NCI-H2081 (cell line): Measurements from ENCODE around the gene ODAM.
"Not testable (repeated sequence)": the region's sequence is repeated elsewhere in the genome, so short reads cannot be mapped to it uniquely, and the experiment has no call there.

ENCODE experiments used
- DNase-seq, 2 experiments: peaks; one replicate each; lab custom pipeline; 2025; lab: John Stamatoyannopoulos, UW

Gene ODAM

DNA sequence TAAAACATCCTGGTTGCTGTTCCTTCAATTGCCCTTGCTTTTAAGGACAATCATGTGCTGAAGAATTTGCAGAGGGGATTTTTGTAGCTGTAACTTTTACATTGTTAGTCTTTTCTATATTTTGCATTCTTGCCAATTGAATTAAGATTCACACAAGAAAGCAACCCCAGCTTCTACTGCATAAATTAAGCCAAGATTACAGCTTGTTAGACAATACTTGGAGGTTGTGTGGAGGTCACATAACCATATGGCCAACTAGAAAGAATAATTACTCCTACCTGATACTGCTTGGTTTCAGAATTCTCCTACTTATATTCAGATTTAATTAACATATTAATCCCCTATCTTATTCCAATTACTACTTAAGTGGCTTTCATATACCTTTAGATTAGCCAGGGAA, 26.3 kb downstream of the ODAM start:
- not testable (repeated sequence) for DNase-seq

DNA sequence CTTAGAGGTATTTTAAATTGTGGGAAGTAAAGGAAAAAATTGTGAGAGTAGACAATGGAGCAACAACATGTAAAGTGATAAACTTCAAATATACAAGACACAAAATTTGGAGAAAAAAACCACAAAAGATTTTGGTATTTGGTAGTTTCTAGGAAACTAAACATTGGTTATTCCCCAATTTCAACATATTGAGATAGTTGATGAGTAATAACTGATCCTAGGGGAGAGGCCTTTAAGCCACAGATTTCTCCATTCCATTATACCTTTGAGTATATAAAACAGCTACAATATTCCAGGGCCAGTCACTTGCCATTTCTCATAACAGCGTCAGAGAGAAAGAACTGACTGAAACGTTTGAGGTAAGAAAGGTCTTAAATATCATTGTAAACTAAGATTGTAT, 30.3 kb downstream of the ODAM start, which contains the start of gene FDCSP:
Gene FDCSP (plus strand): TSS at position 301 of the 400 bp plus-strand sequence. CDS start 5,071 bp downstream, outside the sequence.
- no peak for DNase-seq

DNA sequence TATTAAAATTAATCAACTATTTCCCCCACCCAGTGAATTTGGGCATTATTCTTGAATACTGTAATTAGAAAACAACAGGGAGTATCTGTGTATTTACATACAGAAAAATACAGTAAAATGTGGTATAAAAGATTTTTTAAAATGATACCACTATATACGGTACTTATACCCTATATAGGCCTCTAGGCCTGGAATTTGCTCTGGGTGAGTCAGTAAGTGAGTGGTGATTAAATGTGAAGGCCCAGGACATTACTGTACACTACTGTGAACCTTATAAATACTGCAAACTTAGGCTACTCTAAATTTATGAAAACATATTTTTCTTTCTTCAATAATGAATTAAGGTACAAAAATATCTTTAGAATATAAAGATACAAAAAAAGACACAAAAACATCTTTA, 40.6 kb downstream of the ODAM start:
- DNase-seq, result no peak

DNA sequence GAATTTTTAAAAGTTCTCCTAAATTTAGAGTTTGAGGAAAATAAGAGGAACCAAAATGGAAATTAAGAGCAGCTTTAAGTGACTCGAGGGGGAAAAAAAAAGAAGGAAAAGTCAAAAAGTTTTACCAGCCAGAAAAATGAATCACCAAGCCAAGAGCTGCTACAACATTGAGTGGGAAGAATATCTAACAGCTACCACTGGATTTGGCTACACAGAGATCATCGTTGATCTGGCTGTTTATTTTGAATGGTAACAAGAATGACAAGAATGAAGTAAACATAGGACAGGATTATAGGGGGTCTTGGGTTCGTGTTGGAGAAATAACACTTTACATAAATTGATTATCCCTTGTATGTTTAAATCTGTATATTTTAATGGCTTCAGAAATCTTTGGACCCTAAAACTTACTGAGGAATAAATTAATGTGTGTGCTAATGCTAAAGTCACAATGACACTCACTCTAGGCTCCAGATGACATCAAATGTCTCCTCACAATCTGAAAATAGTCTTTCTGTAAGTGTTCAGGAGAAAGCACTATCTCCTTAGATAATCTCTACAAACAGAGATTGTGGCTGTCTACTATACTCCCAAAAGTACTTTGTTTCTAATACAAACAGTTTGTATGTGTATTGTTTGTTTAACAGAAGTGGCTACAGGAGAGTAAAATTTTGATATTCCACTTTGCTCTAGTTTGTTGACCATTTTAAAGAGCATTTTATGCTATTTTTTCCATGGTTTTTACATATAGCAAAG, 43.8 kb downstream of the ODAM start:
- DNase-seq, result no peak

DNA sequence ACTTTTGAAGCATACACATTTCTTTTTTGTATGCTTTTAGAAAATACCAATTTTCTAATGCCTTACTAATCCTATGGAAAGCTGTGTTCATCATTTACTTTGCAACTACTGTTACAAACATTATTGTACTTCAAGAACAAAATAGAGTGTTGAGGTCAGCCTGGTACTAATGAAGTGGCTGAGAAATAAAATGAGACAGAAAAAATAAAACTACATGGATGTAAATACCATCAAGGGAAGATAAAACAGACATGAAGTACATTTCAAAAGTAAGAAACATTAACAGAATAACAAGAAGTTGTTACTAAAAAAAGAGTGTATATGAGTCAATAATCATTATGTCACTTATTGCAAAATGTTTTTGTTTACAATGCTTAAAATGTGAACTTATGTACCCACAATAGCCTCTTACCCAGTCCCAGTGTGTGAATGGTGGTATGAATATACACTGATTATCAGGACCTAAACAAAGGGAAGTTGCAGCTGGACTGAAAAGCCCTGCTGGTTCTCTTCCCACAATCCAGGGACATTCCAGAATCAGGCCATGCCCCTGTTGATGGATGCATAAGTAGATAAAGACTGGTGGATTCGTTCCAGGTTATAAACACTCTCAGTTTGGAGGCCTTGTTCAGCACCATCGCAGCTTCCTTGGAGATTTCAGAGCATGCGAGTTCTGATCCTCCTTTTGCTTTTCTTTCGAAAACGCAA, 44.5 kb downstream of the ODAM start:
- no peak for DNase-seq

DNA sequence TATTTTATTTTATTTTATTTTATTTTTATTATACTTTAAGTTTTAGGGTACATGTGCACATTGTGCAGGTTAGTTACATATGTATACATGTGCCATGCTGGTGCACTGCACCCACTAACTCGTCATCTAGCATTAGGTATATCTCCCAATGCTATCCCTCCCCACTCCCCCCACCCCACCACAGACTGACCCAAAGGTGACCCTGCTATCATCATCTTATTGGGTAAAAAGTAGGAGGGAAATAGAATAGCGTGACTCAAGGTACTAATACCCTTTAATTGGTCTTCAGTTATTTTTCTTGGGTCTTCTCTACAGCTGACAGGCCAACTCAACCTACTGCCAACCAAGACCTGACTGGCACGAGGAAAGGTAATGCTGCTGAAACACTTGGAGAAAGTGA, 46.8 kb downstream of the ODAM start, which contains the start of gene CSN3:
Gene CSN3 (plus strand): TSS at position 301 of the 400 bp plus-strand sequence. CDS start 2,223 bp downstream, outside the sequence.
- DNase-seq, result not testable (repeated sequence)

DNA sequence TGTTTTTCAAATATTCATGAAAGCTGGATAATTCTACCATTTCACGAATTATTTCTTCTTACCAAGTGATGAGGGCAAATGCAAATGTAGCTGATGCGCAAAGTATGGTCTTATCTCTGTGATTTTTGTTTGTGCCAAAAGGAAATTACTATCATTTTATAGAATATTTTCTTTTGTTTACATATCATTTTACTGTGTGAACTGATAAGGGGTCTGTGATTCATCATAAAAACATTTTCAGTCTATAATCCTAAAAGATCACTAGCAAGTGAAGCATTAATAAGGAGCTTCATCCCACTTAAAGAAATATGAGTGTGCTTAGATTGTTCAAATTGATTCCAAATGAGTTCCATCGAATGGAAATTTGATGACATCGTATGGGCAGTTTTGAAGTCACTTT, 47.6 kb downstream of the ODAM start:
- DNase-seq, result no peak

DNA sequence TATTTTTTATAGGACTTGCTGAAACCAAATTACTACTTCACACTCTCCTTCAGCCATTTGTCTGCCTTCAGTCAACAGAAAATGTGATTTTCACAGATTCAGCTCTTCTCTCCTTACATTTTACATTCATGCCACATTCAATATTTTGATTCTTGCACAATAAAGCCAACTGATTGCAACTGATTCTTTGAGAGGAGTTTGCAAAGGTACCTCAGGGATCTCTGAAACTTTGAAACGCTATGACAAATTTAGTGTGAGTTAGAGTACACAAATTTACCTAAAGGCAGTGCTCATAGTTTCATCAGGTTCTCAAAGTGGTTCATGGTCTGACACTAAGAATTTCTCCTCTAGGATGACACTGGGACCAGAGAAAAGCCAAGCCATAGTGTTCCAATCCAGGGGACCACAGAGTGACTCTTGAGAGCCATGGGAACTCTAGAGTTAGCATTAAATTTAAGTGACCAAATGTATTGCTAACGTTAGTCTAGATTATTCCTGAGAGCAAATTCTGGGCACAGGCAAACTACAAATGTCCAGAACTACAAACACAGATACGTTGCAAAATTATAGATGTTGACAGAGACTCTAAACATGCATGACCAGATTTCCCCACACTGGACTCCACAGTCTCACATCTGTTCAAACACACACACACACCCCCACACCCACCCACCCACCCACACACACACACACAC, 55.9 kb downstream of the ODAM start:
- no peak for DNase-seq

DNA sequence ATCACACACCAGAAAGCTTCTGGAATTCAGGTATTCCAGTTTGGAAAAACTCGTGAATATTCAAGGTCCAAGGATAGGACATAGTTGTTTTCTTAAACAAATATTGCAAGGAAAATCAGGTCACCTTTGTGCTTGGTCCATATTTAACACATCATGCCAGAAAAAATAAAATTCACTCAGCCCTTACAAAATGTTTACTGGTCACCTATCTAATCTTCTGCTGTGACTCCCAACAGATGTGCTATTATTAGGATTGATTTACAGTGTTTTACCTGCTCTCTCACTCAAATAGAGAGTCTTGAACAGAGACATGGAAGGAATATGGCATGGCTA, 56.4 kb downstream of the ODAM start:
- no peak for DNase-seq
